Fibroblast of the aortic adventitia (primary cell): ENCODE results near the gene VGF. TPM values are rescaled to one million over a fixed set of nuclear protein-coding genes. Genes with fewer than 3 reads are reported as not detected.
"Not testable (repeated sequence)": the region's sequence is repeated elsewhere in the genome, so short reads cannot be mapped to it uniquely, and the experiment has no call there.

Source experiments
- DNase-seq: peaks from one replicate; pipeline ENCODE4 v3.0.0-alpha.2; 2010; ENCODE audit warnings: low read depth
- H3K4me3 ChIP-seq: 2 replicates; pipeline ENCODE4 v1.5.1; 2011; ENCODE audit warnings: low read depth, mild to moderate bottlenecking, control low read depth, low read length, moderate library complexity
- total RNA-seq: library from RNA; depleted of rRNA; stranded (reverse); fragments of >200 nt; gene quantifications from 2 replicates; pipeline ENCODE4 v1.2.3, GENCODE V29; 2012; ENCODE audit warnings: low replicate concordance
- TF ChIP-seq, protein P1 (sequence below): IDR thresholded peaks from 2 replicates; pipeline ENCODE4 v1.5.1; 2011; ENCODE audit warnings: mild to moderate bottlenecking, low read length, control low read depth, inconsistent platforms; ENCODE audit not compliant: insufficient read depth

VGF gene
- total RNA-seq, 1 donor = not detected

- H3K4me3 ChIP-seq = peak overlapping the region; percentile 61
- DNase-seq = peak; percentile 99
These were observed 43.1 kb downstream of the VGF start for GRCh38 chr7:101121991-101122932.

GRCh38 chr7:101121631-101121990 is 43.8 kb downstream of the VGF start:
- H3K4me3 ChIP-seq, DNase-seq: not testable (repeated sequence)

More at GRCh38 chr7:101121991-101122932, 43.1 kb downstream of the VGF start:
- TF ChIP-seq, protein P1, sequence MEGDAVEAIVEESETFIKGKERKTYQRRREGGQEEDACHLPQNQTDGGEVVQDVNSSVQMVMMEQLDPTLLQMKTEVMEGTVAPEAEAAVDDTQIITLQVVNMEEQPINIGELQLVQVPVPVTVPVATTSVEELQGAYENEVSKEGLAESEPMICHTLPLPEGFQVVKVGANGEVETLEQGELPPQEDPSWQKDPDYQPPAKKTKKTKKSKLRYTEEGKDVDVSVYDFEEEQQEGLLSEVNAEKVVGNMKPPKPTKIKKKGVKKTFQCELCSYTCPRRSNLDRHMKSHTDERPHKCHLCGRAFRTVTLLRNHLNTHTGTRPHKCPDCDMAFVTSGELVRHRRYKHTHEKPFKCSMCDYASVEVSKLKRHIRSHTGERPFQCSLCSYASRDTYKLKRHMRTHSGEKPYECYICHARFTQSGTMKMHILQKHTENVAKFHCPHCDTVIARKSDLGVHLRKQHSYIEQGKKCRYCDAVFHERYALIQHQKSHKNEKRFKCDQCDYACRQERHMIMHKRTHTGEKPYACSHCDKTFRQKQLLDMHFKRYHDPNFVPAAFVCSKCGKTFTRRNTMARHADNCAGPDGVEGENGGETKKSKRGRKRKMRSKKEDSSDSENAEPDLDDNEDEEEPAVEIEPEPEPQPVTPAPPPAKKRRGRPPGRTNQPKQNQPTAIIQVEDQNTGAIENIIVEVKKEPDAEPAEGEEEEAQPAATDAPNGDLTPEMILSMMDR = no peak

DNA sequence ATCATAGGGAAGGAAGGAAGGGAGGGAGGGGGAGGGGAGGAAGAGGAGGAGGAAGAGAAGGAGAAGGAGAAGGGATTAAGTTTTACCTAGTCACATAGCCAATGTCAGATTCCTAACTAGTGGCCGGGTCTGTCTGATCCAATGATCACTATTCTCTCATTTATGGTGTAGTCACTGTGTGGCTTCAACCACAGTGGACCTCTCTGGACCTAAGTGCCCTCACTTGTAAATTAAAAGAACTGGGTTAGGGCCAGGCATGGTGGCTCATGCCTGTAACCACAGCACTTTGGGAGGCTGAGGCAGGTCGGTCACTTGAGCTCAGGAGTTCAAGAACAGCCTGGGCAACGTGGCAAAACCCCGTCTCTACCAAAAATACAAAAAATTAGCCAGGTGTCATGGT is 45.1 kb downstream of the VGF start:
- TF ChIP-seq, protein P1 = no peak
- no peak overlapping the region for H3K4me3 ChIP-seq
- DNase-seq = no peak

- H3K4me3 ChIP-seq = no peak overlapping the region
- TF ChIP-seq, protein P1 = no peak
- DNase-seq = no peak
These were observed 45.5 kb downstream of the VGF start for GRCh38 chr7:101119876-101120275.

DNA sequence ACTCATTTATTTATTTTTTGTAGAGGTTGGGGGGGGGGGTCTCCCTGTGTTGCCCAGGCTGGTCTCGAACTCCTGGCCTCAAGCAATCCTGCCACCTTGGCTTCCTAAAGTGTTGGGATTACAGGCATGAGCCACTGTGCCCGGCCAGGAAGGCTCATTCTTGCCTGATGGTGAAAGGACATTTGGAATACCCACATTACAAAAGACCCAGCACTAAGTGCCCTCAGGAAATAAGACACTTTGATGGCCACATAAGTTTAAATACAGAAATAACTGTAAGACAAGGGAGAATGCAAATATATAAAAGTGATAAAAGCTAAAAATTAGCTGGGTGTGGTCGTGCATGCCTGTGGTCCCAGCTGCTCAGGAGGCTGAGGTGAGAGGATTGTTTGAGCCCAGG is 46.5 kb downstream of the VGF start:
- H3K4me3 ChIP-seq = no peak overlapping the region
- DNase-seq = no peak
- TF ChIP-seq, protein P1 = no peak

DNA sequence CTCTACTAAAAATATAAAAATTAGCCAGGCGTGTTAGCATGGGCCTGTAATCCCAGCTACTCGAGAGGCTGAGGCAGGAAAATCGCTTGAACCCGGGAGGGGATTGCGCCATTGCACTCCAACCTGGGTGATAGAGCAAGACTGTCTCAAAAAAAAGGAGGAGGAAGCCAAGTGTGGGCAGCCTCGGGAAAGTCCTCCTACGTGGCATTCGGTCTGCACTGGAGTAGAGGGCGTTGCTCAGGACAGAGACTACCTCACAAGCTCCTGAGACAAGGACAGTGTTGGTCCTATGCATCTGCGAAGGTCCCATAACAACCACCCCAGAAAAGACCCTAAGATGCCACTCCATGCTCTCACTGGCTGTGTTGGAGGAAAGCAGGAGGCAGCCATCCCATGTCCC is 48.5 kb downstream of the VGF start:
- H3K4me3 ChIP-seq = no peak overlapping the region
- DNase-seq = peak; percentile 60
- TF ChIP-seq, protein P1 = no peak

GRCh38 chr7:101115215-101115614 is 50.2 kb downstream of the VGF start:
- H3K4me3 ChIP-seq = no peak overlapping the region
- DNase-seq = no peak
- TF ChIP-seq, protein P1 = no peak
